ENCODE data around the gene MTR. TPM values are rescaled to one million over a fixed set of nuclear protein-coding genes. Genes with fewer than 3 reads are reported as not detected.

The MTR gene
- total and polyA plus RNA-seq, 4 donors, result 2.5 to 19.0 (median 8.6) TPM

GRCh38 chr1:236877661-236878060 lies 82.6 kb downstream of the MTR start:
- Histone ChIP-seq H3K9me3 (ENCODE audit: control insufficient read depth in 4 of 4, low read length in 3 of 4) (no peaks in the 10 kb centered on the region), H3K4me1 (ENCODE audit: control insufficient read depth in 4 of 4, insufficient read depth in 4 of 4, low read length in 3 of 4) (peaks cover 0 to 1% (median 0%) of the 10 kb centered on the region in 4 donors), H3K27ac (ENCODE audit: low read depth in 1 of 2, low read length in 2 of 2) (no peak overlapping the region), H3K4me3 (ENCODE audit: low read depth in 1 of 3, low read length in 3 of 3) (no peak overlapping the region), H3K36me3 (ENCODE audit: control insufficient read depth in 4 of 4, insufficient read depth in 3 of 4, low read depth in 1 of 4, low read length in 3 of 4) (peaks cover 4 to 19% (median 9%) of the 10 kb centered on the region in 4 donors), H3K27me3 (ENCODE audit: control insufficient read depth in 4 of 4, insufficient read depth in 4 of 4, low read length in 3 of 4) (no peaks in the 10 kb centered on the region), H3K9ac (ENCODE audit: low read depth in 1 of 2, low read length in 2 of 2) (no peak overlapping the region)
- 94% methylated on average over 2 of the region's 2 CpGs for WGBS
- TF ChIP-seq MAX (IDR thresholded peaks at IDR 0.05) (no peak), HNF4A (conservative IDR thresholded peaks at IDR 0.05) (no peak), SP1 (IDR thresholded peaks at IDR 0.05) (no peak), HNF4G (IDR thresholded peaks at IDR 0.05) (no peak), EGR1 (IDR thresholded peaks at IDR 0.05; ENCODE audit: low read depth in 2 of 2) (no peak), ZBTB33 (IDR thresholded peaks at IDR 0.05) (no peak), FOXA2 (IDR thresholded peaks at IDR 0.05) (no peak), REST (IDR thresholded peaks at IDR 0.05) (no peak), TAF1 (conservative IDR thresholded peaks at IDR 0.05) (no peak), ATF3 (IDR thresholded peaks at IDR 0.05) (no peak)
- DNase-seq (ENCODE audit: low spot score), result no peak

GRCh38 chr1:236880209-236880608 lies 85.1 kb downstream of the MTR start:
- TF ChIP-seq HNF4G (IDR thresholded peaks at IDR 0.05) (no peak), MAX (IDR thresholded peaks at IDR 0.05) (no peak), TAF1 (conservative IDR thresholded peaks at IDR 0.05) (no peak), FOXA2 (IDR thresholded peaks at IDR 0.05) (no peak), RAD21 (IDR thresholded peaks at IDR 0.05) (no peak), ATF3 (IDR thresholded peaks at IDR 0.05) (no peak)
- no peak for DNase-seq (ENCODE audit: low spot score)
- Histone ChIP-seq H3K27me3 (ENCODE audit: control insufficient read depth in 4 of 4, insufficient read depth in 4 of 4, low read length in 3 of 4) (no peaks in the 10 kb centered on the region), H3K9me3 (ENCODE audit: control insufficient read depth in 4 of 4, low read length in 3 of 4) (no peaks in the 10 kb centered on the region), H3K27ac (ENCODE audit: low read depth in 1 of 2, low read length in 2 of 2) (no peak overlapping the region), H3K4me3 (ENCODE audit: low read depth in 1 of 3, low read length in 3 of 3) (no peak overlapping the region), H3K9ac (ENCODE audit: low read depth in 1 of 2, low read length in 2 of 2) (no peak overlapping the region), H3K4me1 (ENCODE audit: control insufficient read depth in 4 of 4, insufficient read depth in 4 of 4, low read length in 3 of 4) (no peaks in the 10 kb centered on the region), H3K36me3 (ENCODE audit: control insufficient read depth in 4 of 4, insufficient read depth in 3 of 4, low read depth in 1 of 4, low read length in 3 of 4) (peaks cover 0 to 15% (median 9%) of the 10 kb centered on the region in 4 donors)
- 80% methylated on average over 6 of the region's 6 CpGs for WGBS
